GM10266 (cell line): ENCODE measurements around the gene GNPAT.

Experiments
- DNase-seq: peaks from one replicate; pipeline ENCODE4 v3.0.0; 2012; ENCODE audit errors: extremely low spot score
- CTCF ChIP-seq: IDR thresholded peaks from 2 replicates; pipeline ENCODE4 v1.5.1; 2012; ENCODE audit warnings: mild to moderate bottlenecking, low read depth; ENCODE audit not compliant: control insufficient read depth, insufficient read depth; ENCODE audit errors: missing control alignments

The GNPAT gene

GRCh38 chr1:231318568-231318967, 77.6 kb downstream of the GNPAT start:
- DNase-seq: no peak
- TF ChIP-seq CTCF: no peak

- no peak for TF ChIP-seq CTCF
- no peak for DNase-seq
Observed at GRCh38 chr1:231319080-231319479, 78.1 kb downstream of the GNPAT start.

- no peak for TF ChIP-seq CTCF
- DNase-seq: no peak
Observed at GRCh38 chr1:231322880-231323530, 82.0 kb downstream of the GNPAT start.

DNA sequence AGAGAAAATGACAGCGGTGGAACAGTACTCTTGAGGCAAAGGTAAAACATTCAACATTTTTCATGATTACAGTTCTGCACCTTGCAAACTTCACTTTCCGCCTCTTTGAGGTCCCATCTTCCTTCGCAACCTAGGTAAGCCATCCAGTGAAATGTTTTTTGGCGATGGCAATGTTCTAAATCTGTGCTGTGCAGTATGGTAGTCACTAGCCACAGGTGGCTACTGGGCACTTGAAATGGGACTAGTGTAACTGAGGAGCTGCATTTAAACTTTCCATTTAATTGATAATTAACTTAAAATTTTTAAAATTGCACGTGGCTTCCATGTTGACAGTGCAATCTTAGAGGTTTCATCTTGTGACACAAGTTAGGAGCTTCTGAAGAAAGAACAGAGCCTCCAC, 83.6 kb downstream of the GNPAT start:
- no peak for DNase-seq
- TF ChIP-seq CTCF: no peak

DNA sequence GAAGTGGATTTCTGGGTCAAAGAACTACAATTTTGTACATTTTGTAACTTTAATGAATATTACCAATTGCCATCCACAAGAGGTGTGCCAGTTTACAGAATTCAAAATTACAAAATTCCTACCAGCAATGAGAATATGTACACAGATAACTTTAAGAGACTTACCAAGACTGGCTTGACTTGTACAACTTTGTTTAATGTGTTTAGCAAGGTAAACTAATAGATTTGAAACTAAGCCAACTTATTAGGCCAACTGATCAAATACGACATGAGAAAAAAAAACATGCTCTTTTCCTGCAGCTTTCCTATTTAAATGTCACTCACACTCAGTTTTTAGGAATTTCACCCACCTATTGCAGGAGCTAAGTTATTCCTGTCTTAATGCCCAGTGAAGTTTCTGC, 85.2 kb downstream of the GNPAT start:
- DNase-seq: no peak
- no peak for TF ChIP-seq CTCF
